Measurements from ENCODE around the gene NCOA6.

NCOA6 gene

GRCh38 chr20:34669094-34669493 lies 156.4 kb downstream of the NCOA6 start:
- H3K4me1 ChIP-seq (ENCODE audit: insufficient read depth, low read length), result no peaks in the 10 kb centered on the region
- peaks cover 84% of the 10 kb centered on the region for H3K79me2 ChIP-seq (ENCODE audit: insufficient read depth, low read length)
- H3K4me2 ChIP-seq (ENCODE audit: insufficient read depth, low read length), result no peak overlapping the region
- no peak overlapping the region for H3K27ac ChIP-seq (ENCODE audit: low read length)
- H3K9me3 ChIP-seq (ENCODE audit: insufficient read depth, low read length, severe bottlenecking), result peaks cover 3% of the 10 kb centered on the region
- no peaks in the 10 kb centered on the region for H3K36me3 ChIP-seq (ENCODE audit: insufficient read depth, low read length)
- DNase-seq, result no peak
- H3K27me3 ChIP-seq (ENCODE audit: insufficient read depth, low read length, poor library complexity), result no peaks in the 10 kb centered on the region
- ATAC-seq (ENCODE audit: insufficient read depth, low read depth), result no peak
- no peak overlapping the region for H2AFZ ChIP-seq (ENCODE audit: low read depth, low read length)
- H3K9ac ChIP-seq (ENCODE audit: low read depth, low read length), result no peak overlapping the region
- H3K4me3 ChIP-seq (ENCODE audit: low read depth in 1 of 2, low read length in 2 of 2), result no peak overlapping the region
- H4K20me1 ChIP-seq (ENCODE audit: insufficient read depth, low read length), result peaks cover 6% of the 10 kb centered on the region; the same call in 1 of the 2 replicates
- no peak for TF ChIP-seq EZH2 (IDR thresholded peaks at IDR 0.05; ENCODE audit: borderline replicate concordance, low read depth, low read length, severe bottlenecking)
- TF ChIP-seq CTCF (IDR thresholded peaks at IDR 0.05; ENCODE audit: borderline replicate concordance, extremely low read depth, low read length, poor library complexity, severe bottlenecking), result no peak

All from DND-41 (cell line).